NT2/D1 (cell line): ENCODE results near the gene NUP133.
"Not testable (repeated sequence)": the region's sequence is repeated elsewhere in the genome, so short reads cannot be mapped to it uniquely, and the experiment has no call there.

ENCODE experiments used
- DNase-seq: peaks from one replicate; pipeline ENCODE4 v3.0.0-alpha.2; 2011; ENCODE audit warnings: low read depth, low spot score
- H3K27me3 ChIP-seq: 2 replicates; pipeline ENCODE4 v1.6.0; 2011; ENCODE audit warnings: mild to moderate bottlenecking; ENCODE audit not compliant: insufficient read length, insufficient read depth
- H3K36me3 ChIP-seq: 2 replicates; pipeline ENCODE4 v1.6.1; 2011; ENCODE audit warnings: mild to moderate bottlenecking, low read length, mixed read lengths; ENCODE audit not compliant: insufficient read depth, insufficient read length
- H3K4me1 ChIP-seq: 2 replicates; pipeline ENCODE4 v1.5.1; 2011; ENCODE audit not compliant: insufficient read depth, insufficient read length
- H3K4me3 ChIP-seq: 2 replicates; pipeline ENCODE4 v1.5.1; 2011; ENCODE audit warnings: low read depth; ENCODE audit not compliant: insufficient read length
- H3K9ac ChIP-seq: 2 replicates; pipeline ENCODE4 v1.6.0; 2011; ENCODE audit warnings: low read depth; ENCODE audit not compliant: insufficient read length
- H3K9me3 ChIP-seq: 2 replicates; pipeline ENCODE4 v1.5.1; 2011; ENCODE audit warnings: mild to moderate bottlenecking, low read length; ENCODE audit not compliant: insufficient read depth
- SUZ12 ChIP-seq: IDR thresholded peaks from 2 replicates; pipeline ENCODE4 v1.6.1; 2011; ENCODE audit not compliant: insufficient read length, insufficient read depth; ENCODE audit errors: extremely low read depth
- YY1 ChIP-seq: IDR thresholded peaks from 2 replicates; pipeline ENCODE4 v1.6.1; 2011; ENCODE audit not compliant: insufficient read length, insufficient read depth
- ZNF274 ChIP-seq: IDR thresholded peaks from 2 replicates; pipeline ENCODE4 v1.6.1; 2011; ENCODE audit warnings: mild to moderate bottlenecking, low read depth, low read length

Gene NUP133

GRCh38 chr1:229430761-229431283 is 77.3 kb downstream of the NUP133 start:
- no peak for TF ChIP-seq YY1
- no peak for TF ChIP-seq ZNF274
- TF ChIP-seq SUZ12: no peak
- no peaks in the 10 kb centered on the region for H3K36me3 ChIP-seq
- peak overlapping the region; percentile 10 for H3K4me3 ChIP-seq
- H3K4me1 ChIP-seq: peaks cover 19% of the 10 kb centered on the region
- H3K9ac ChIP-seq: peak overlapping the region; percentile 42
- H3K27me3 ChIP-seq: peaks cover 97% of the 10 kb centered on the region
- H3K9me3 ChIP-seq: no peaks in the 10 kb centered on the region
- DNase-seq: peak; percentile 81

- Histone ChIP-seq H3K4me3 (no peak overlapping the region), H3K36me3 (no peaks in the 10 kb centered on the region), H3K9me3 (peaks cover 6% of the 10 kb centered on the region), H3K9ac (no peak overlapping the region), H3K4me1 (peaks cover 9% of the 10 kb centered on the region), H3K27me3 (peaks cover 79% of the 10 kb centered on the region)
- no peak for DNase-seq
- TF ChIP-seq SUZ12 (no peak), ZNF274 (no peak), YY1 (no peak)
Observed at GRCh38 chr1:229428256-229428655, 79.9 kb downstream of the NUP133 start.

DNA sequence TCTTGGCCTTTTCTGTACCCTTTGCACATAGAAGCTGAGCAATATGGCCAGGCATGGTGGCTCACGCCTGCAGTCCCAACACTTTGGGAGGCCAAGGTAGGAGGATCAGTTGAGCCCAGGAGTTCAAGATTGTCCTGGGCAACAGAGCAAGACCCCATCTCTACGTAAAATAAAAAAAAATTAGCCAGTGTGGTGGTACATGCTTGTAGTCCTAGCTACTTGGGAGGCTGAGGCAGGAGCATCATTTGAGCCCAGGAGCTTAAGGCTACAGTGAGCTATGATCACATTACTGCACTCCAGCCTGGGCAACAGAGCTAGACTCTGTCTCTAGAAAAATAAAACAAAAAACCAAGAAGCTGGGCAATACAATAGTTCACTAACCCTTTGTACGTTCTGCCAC is 80.6 kb downstream of the NUP133 start:
- Histone ChIP-seq H3K36me3 (no peaks in the 10 kb centered on the region), H3K4me1 (peaks cover 9% of the 10 kb centered on the region), H3K4me3 (no peak overlapping the region), H3K9ac (no peak overlapping the region), H3K27me3 (peaks cover 72% of the 10 kb centered on the region), H3K9me3 (peaks cover 6% of the 10 kb centered on the region)
- DNase-seq: no peak
- TF ChIP-seq YY1 (no peak), SUZ12 (no peak), ZNF274 (no peak)

- H3K9me3 ChIP-seq: peaks cover 6% of the 10 kb centered on the region
- no peak for DNase-seq
- no peaks in the 10 kb centered on the region for H3K4me1 ChIP-seq
- no peaks in the 10 kb centered on the region for H3K36me3 ChIP-seq
- no peak overlapping the region for H3K4me3 ChIP-seq
- H3K9ac ChIP-seq: no peak overlapping the region
- TF ChIP-seq ZNF274 (no peak), YY1 (no peak), SUZ12 (no peak)
- H3K27me3 ChIP-seq: peaks cover 53% of the 10 kb centered on the region
Observed at GRCh38 chr1:229425564-229426159, 82.5 kb downstream of the NUP133 start.

- Histone ChIP-seq H3K27me3 (peaks cover 7% of the 10 kb centered on the region), H3K4me3 (no peak overlapping the region), H3K36me3 (no peaks in the 10 kb centered on the region), H3K9me3 (peaks cover 6% of the 10 kb centered on the region), H3K9ac (no peak overlapping the region), H3K4me1 (peaks cover 3% of the 10 kb centered on the region)
- TF ChIP-seq ZNF274 (no peak), SUZ12 (no peak), YY1 (no peak)
- no peak for DNase-seq
Observed at GRCh38 chr1:229420765-229421164, 87.4 kb downstream of the NUP133 start.

DNA sequence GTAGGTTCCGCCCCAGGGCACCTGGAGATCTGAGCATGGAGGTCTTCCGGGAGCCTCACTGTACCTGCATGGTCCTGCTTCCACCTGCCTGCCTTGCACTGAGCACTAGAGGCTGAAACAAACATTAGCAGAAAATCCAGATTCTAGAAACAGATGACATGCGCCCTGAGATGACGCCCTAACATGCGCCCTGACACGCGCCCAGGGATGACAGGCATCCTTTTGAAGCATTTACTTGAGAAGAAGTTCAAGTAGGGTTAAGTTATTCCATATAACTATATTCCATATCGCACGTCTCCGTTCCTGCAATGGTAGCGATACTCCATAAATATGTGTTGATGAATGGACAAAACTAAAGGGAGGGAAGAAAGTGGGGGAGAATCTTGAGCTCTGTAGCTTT is 87.9 kb downstream of the NUP133 start:
- Histone ChIP-seq H3K4me1 (peaks cover 3% of the 10 kb centered on the region), H3K9ac (no peak overlapping the region), H3K27me3 (peaks cover 2% of the 10 kb centered on the region), H3K9me3 (peaks cover 6% of the 10 kb centered on the region), H3K36me3 (no peaks in the 10 kb centered on the region), H3K4me3 (no peak overlapping the region)
- DNase-seq: no peak
- no peak for TF ChIP-seq ZNF274
- TF ChIP-seq SUZ12: no peak
- TF ChIP-seq YY1: no peak

DNA sequence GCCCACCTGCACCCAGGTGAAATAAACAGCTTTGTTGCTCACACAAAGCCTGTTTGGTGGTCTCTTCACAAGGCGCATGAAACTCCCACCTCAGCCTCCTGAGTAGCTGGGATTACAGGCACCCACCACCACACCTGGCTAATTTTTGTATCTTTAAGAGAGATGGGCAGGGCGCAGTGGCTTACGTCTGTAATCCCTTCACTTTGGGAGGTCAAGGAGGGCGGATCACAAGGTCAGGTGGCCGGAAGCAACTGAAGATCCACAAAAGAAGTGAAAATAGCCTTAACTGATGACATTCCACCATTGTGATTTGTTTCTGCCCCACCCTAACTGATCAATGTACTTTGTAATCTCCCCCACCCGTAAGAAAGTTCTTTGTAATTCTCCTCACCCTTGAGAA is 89.6 kb downstream of the NUP133 start:
- H3K9ac ChIP-seq, H3K36me3 ChIP-seq, DNase-seq, H3K27me3 ChIP-seq, H3K4me1 ChIP-seq, H3K4me3 ChIP-seq, H3K9me3 ChIP-seq: not testable (repeated sequence)

DNA sequence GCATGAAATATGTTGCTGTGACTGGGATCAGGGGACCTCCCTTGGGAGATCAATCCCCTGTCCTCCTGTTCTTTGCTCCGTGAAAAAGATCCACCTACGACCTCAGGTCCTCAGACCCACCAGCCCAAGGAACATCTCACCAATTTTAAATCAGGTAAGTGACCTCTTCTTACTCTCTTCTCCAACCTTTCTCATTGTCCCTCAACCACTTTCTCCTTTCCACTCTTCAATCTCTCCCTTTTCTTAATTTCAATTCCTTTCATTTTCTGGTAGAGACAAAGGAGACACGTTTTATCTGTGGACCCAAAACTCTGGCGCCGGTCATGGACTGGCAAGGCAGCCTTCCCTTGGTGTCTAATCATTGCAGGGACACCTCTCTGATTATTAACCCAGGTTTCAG is 95.3 kb downstream of the NUP133 start:
- not testable (repeated sequence) for H3K4me3 ChIP-seq, H3K9ac ChIP-seq, H3K36me3 ChIP-seq, H3K9me3 ChIP-seq, DNase-seq
- H3K4me1 ChIP-seq: peaks cover 25% of the 10 kb centered on the region
- peaks cover 26% of the 10 kb centered on the region for H3K27me3 ChIP-seq
